Neural progenitor cell (in vitro differentiated cells): ENCODE data around the gene GDF7. TPM values are rescaled to one million over a fixed set of nuclear protein-coding genes. Genes with fewer than 3 reads are reported as not detected.
A peak's percentile ranks its signal among the peaks of the same experiment; 100 is the strongest.

ENCODE experiments used
- DNase-seq: peaks from one replicate; pipeline ENCODE4 v3.0.0-alpha.2; 2016; ENCODE audit warnings: low spot score
- H2AFZ ChIP-seq: fragments of 200-600 bp; sonication (generic); replicated peaks from 2 replicates; pipeline ENCODE4 v1.6.1; 2016; ENCODE audit warnings: antibody characterized with exemption
- H3F3A ChIP-seq: fragments of 200-600 bp; sonication (generic); 2 replicates; pipeline ENCODE4 v1.6.1; 2016; ENCODE audit warnings: antibody characterized with exemption, low read depth
- H3K27ac ChIP-seq: fragments of 200-600 bp; sonication (generic); 2 replicates; pipeline ENCODE4 v1.5.1; 2016; ENCODE audit warnings: mild to moderate bottlenecking
- H3K27me3 ChIP-seq: fragments of 200-600 bp; sonication (generic); 2 replicates; pipeline ENCODE4 v1.6.1; 2016; ENCODE audit warnings: mild to moderate bottlenecking, moderate library complexity
- H3K36me3 ChIP-seq: fragments of 200-600 bp; sonication (generic); 2 replicates; pipeline ENCODE4 v1.5.1; 2016
- H3K4me1 ChIP-seq: fragments of 200-600 bp; sonication (generic); 2 replicates; pipeline ENCODE4 v1.6.1; 2016; ENCODE audit warnings: mixed run types
- H3K4me2 ChIP-seq: fragments of 200-600 bp; sonication (generic); 2 replicates; pipeline ENCODE4 v1.6.1; 2016
- H3K4me3 ChIP-seq: fragments of 200-600 bp; sonication (generic); 2 replicates; pipeline ENCODE4 v1.5.1; 2016
- H3K79me2 ChIP-seq: fragments of 200-600 bp; sonication (generic); 2 replicates; pipeline ENCODE4 v1.6.1; 2016; ENCODE audit warnings: low read depth
- H3K9ac ChIP-seq: fragments of 200-600 bp; sonication (generic); 2 replicates; pipeline ENCODE4 v1.6.1; 2016
- H3K9me3 ChIP-seq: fragments of 200-600 bp; sonication (generic); 2 replicates; pipeline ENCODE4 v1.5.1; 2016; ENCODE audit warnings: low read depth
- H4K20me1 ChIP-seq: fragments of 200-600 bp; sonication (generic); 2 replicates; pipeline ENCODE4 v1.6.1; 2016; ENCODE audit warnings: low read depth
- H3K27ac Mint-ChIP-seq: 3 replicates; pipeline ENCODE4 v1.8.0; 2021; ENCODE audit warnings: mixed read lengths
- H3K27me3 Mint-ChIP-seq: 2 replicates; pipeline ENCODE4 v1.8.0; 2022; ENCODE audit warnings: low read depth, mild to moderate bottlenecking, inconsistent platforms, moderate library complexity, mixed read lengths; ENCODE audit not compliant: insufficient read depth
- H3K36me3 Mint-ChIP-seq: 3 replicates; pipeline ENCODE4 v1.8.0; 2021; ENCODE audit warnings: mixed read lengths
- H3K4me1 Mint-ChIP-seq: 3 replicates; pipeline ENCODE4 v1.8.0; 2021; ENCODE audit warnings: mixed read lengths
- H3K4me3 Mint-ChIP-seq: 3 replicates; pipeline ENCODE4 v1.8.0; 2021; ENCODE audit warnings: mild to moderate bottlenecking, moderate library complexity, mixed read lengths
- H3K9me3 Mint-ChIP-seq: 3 replicates; pipeline ENCODE4 v1.8.0; 2020; ENCODE audit warnings: mixed read lengths
- EZH2 ChIP-seq: fragments of 200-600 bp; sonication (generic); IDR thresholded peaks from 2 replicates; pipeline ENCODE4 v1.6.1; 2017; ENCODE audit warnings: antibody characterized with exemption, mild to moderate bottlenecking, moderate library complexity
- EZH2phosphoT487 ChIP-seq: fragments of 200-600 bp; sonication (generic); IDR thresholded peaks from 2 replicates; pipeline ENCODE4 v1.6.1; 2017; ENCODE audit warnings: antibody characterized with exemption
- total RNA-seq: library from RNA; depleted of rRNA; stranded (reverse); fragments of >200 nt; gene quantifications from 2 replicates; pipeline ENCODE4 v1.2.3, GENCODE V29; 2015; ENCODE audit warnings: low replicate concordance
- TF ChIP-seq, protein P1 (sequence below): fragments of 200-600 bp; sonication (generic); IDR thresholded peaks from 2 replicates; pipeline ENCODE4 v1.5.1; 2017; ENCODE audit warnings: antibody characterized with exemption, mild to moderate bottlenecking

GDF7 gene
- total RNA-seq, 1 donor from 2014 or later, result not detected

DNA sequence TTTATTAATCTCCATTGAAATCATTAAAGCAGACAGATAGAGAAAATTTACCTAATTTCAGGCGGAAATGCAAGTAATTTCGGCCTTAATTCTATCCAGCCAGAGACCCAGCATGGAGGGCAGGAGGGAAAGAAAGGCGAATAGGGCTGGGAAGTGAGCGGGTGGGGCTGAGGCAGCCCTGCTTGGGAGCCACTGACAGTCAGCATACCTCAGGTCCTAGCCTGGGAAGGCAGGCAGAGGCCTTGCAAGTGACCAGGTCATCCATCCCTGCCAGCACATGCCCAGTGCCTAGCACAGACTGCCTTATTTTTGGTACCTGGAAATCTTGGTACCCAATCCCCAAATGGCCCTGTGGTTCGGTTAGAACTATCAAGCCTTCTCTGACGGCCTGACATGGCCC lies 1.5 kb downstream of the GDF7 start:
- DNase-seq, result no peak

DNA sequence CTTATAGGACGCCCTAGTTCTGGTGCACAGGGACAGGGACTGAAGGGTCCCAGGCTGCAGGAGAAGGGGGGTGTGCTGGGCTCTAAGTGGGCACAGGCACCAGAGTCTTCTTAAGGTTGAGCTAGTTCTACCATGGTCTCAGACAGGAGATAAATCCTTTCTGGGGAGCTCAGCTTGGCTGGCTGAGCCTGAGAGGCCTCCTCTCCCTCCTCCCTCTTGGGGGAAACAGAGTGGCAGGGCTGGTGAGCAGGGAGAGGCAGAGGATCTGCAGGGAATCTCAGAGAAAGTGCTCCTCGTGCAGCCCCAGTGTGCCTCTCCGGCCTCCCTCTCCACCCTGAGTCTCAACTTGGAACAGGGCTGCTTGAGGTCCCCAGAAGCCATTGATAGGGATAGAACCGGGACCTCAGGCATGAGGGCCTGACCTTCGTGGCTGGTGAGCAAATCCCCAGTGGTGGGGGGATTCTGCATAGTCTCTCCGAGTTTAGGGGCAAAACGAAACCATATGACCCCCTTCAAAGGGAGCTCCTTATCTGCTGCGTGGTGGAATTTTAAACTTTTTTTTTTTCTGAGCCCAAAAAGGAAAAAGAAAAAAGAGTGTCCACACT lies 2.0 kb downstream of the GDF7 start:
- H3K9me3 Mint-ChIP-seq, result no peaks in the 10 kb centered on the region
- Histone ChIP-seq H3K79me2 (no peaks in the 10 kb centered on the region), H3K4me2 (peak overlapping the region; percentile 63), H2AFZ (no peak overlapping the region), H3F3A (peaks cover 9% of the 10 kb centered on the region), H3K4me1 (peaks cover 34% of the 10 kb centered on the region), H3K4me3 (no peak overlapping the region), H3K27ac (no peak overlapping the region), H3K9me3 (no peaks in the 10 kb centered on the region), H4K20me1 (peaks cover 83% of the 10 kb centered on the region), H3K9ac (no peak overlapping the region), H3K27me3 (peaks cover 100% of the 10 kb centered on the region), H3K36me3 (no peaks in the 10 kb centered on the region)
- TF ChIP-seq, protein P1, sequence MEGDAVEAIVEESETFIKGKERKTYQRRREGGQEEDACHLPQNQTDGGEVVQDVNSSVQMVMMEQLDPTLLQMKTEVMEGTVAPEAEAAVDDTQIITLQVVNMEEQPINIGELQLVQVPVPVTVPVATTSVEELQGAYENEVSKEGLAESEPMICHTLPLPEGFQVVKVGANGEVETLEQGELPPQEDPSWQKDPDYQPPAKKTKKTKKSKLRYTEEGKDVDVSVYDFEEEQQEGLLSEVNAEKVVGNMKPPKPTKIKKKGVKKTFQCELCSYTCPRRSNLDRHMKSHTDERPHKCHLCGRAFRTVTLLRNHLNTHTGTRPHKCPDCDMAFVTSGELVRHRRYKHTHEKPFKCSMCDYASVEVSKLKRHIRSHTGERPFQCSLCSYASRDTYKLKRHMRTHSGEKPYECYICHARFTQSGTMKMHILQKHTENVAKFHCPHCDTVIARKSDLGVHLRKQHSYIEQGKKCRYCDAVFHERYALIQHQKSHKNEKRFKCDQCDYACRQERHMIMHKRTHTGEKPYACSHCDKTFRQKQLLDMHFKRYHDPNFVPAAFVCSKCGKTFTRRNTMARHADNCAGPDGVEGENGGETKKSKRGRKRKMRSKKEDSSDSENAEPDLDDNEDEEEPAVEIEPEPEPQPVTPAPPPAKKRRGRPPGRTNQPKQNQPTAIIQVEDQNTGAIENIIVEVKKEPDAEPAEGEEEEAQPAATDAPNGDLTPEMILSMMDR, result no peak
- TF ChIP-seq EZH2phosphoT487 (no peak), EZH2 (no peak)
- H3K4me3 Mint-ChIP-seq, result peak overlapping the region; percentile 72
- no peak overlapping the region for H3K27ac Mint-ChIP-seq
- peaks cover 33% of the 10 kb centered on the region for H3K4me1 Mint-ChIP-seq
- H3K27me3 Mint-ChIP-seq, result peaks cover 85% of the 10 kb centered on the region
- peak; percentile 26 for DNase-seq
- H3K36me3 Mint-ChIP-seq, result peaks cover 5% of the 10 kb centered on the region

More for the DNA sequence above, 1.5 kb downstream of the GDF7 start:
- no peaks in the 10 kb centered on the region for H3K9me3 Mint-ChIP-seq
- no peak overlapping the region for H3K4me2 ChIP-seq
- H3K4me1 ChIP-seq, result peaks cover 32% of the 10 kb centered on the region
- peaks cover 79% of the 10 kb centered on the region for H4K20me1 ChIP-seq
- peak overlapping the region; percentile 86 for H3K27ac Mint-ChIP-seq
- H3K36me3 Mint-ChIP-seq, result peaks cover 5% of the 10 kb centered on the region
- H2AFZ ChIP-seq, result no peak overlapping the region
- peaks cover 9% of the 10 kb centered on the region for H3F3A ChIP-seq
- peak overlapping the region; percentile 86 for H3K4me3 Mint-ChIP-seq
- peaks cover 85% of the 10 kb centered on the region for H3K27me3 Mint-ChIP-seq
- H3K9ac ChIP-seq, result no peak overlapping the region
- H3K27me3 ChIP-seq, result peaks cover 100% of the 10 kb centered on the region
- H3K9me3 ChIP-seq, result no peaks in the 10 kb centered on the region
- H3K4me1 Mint-ChIP-seq, result peaks cover 38% of the 10 kb centered on the region
- no peak overlapping the region for H3K4me3 ChIP-seq
- TF ChIP-seq, protein P1, result no peak
- no peak for TF ChIP-seq EZH2phosphoT487
- no peaks in the 10 kb centered on the region for H3K36me3 ChIP-seq
- H3K79me2 ChIP-seq, result no peaks in the 10 kb centered on the region
- no peak overlapping the region for H3K27ac ChIP-seq

DNA sequence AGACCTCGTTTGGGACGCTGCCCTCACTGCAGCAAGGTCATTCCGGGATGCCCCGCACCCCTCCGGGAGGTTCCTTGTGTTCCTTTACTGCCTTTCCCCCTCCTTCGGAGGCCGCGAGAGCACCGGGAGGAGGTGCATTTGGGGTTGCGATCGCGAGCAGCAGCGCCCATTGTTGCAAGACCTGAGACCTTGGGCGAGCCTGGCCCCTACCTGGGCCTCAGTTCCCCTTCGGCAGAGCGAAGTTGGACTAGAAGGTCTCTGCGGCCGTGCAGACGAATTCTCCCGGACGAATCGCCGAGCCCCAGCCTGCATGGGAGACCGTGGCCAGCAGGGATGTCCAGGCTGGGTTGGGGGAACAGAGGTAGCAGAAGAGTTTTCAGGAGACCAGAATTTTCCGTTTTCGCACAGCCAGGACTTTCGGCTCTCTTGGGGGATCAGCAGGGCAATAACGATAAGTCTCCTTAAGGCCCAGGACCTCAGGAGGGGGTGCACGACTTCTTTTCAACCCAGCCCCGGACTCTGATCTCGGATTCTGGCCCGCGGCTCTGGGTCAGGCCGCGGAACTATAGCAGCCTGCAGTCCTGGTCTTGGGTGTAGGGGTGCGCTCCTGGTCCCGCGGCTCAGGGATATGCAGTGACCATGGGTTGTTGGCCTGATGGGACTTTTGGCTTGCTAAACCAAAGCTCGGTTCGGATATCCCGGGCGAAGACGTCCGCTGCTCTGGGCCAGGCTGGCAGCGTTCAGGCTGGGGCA lies 2.8 kb downstream of the GDF7 start:
- Mint-ChIP-seq H3K27ac (no peak overlapping the region), H3K27me3 (peaks cover 83% of the 10 kb centered on the region), H3K4me3 (peak overlapping the region; percentile 72), H3K36me3 (peaks cover 5% of the 10 kb centered on the region), H3K9me3 (no peaks in the 10 kb centered on the region), H3K4me1 (peaks cover 35% of the 10 kb centered on the region)
- no peak overlapping the region for H3K27ac ChIP-seq
- H4K20me1 ChIP-seq, result peaks cover 80% of the 10 kb centered on the region
- H3F3A ChIP-seq, result peaks cover 9% of the 10 kb centered on the region
- peak; percentile 41 for DNase-seq
- H3K36me3 ChIP-seq, result no peaks in the 10 kb centered on the region
- H3K27me3 ChIP-seq, result peaks cover 100% of the 10 kb centered on the region
- peak; percentile 73 for TF ChIP-seq EZH2
- TF ChIP-seq EZH2phosphoT487, result peak; percentile 94
- TF ChIP-seq, protein P1, result no peak
- no peak overlapping the region for H3K9ac ChIP-seq
- H3K4me2 ChIP-seq, result peak overlapping the region; percentile 63
- no peak overlapping the region for H3K4me3 ChIP-seq
- H3K9me3 ChIP-seq, result no peaks in the 10 kb centered on the region
- peaks cover 35% of the 10 kb centered on the region for H3K4me1 ChIP-seq
- no peak overlapping the region for H2AFZ ChIP-seq
- no peaks in the 10 kb centered on the region for H3K79me2 ChIP-seq
